DOHH2 (cell line): Measurements from ENCODE around the gene CAMTA1.

Experiments
- H3F3A ChIP-seq: fragments of 200-600 bp; sonication (generic), shearing (Covaris generic); 2 replicates; pipeline ENCODE4 v1.6.0; 2016; ENCODE audit warnings: antibody characterized with exemption, mild to moderate bottlenecking; ENCODE audit not compliant: control insufficient read depth, insufficient read depth
- H3K27ac ChIP-seq: fragments of 200-600 bp; sonication (generic); 2 replicates; pipeline ENCODE4 v1.5.1; 2014; ENCODE audit warnings: low read depth, mild to moderate bottlenecking, low read length, moderate library complexity
- H3K27me3 ChIP-seq: fragments of 200-600 bp; sonication (generic); 2 replicates; pipeline ENCODE4 v1.6.1; 2014; ENCODE audit warnings: mild to moderate bottlenecking, low read length, mixed read lengths; ENCODE audit not compliant: control insufficient read depth
- H3K36me3 ChIP-seq: fragments of 200-600 bp; sonication (generic); 2 replicates; pipeline ENCODE4 v1.6.1; 2014; ENCODE audit warnings: mild to moderate bottlenecking, low read length, moderate library complexity, mixed read lengths; ENCODE audit not compliant: control insufficient read depth
- H3K4me1 ChIP-seq: fragments of 200-600 bp; sonication (generic); 2 replicates; pipeline ENCODE4 v1.6.1; 2014; ENCODE audit warnings: mild to moderate bottlenecking, low read length, mixed read lengths; ENCODE audit not compliant: control insufficient read depth
- H3K4me2 ChIP-seq: fragments of 200-600 bp; sonication (generic); 2 replicates; pipeline ENCODE4 v1.6.0; 2014; ENCODE audit warnings: mild to moderate bottlenecking, low read length, moderate library complexity
- H3K4me3 ChIP-seq: fragments of 200-600 bp; sonication (generic); 2 replicates; pipeline ENCODE4 v1.5.1; 2014; ENCODE audit warnings: mild to moderate bottlenecking, low read length, mixed read lengths
- H3K79me2 ChIP-seq: fragments of 200-600 bp; sonication (generic); 2 replicates; pipeline ENCODE4 v1.6.1; 2014; ENCODE audit warnings: mild to moderate bottlenecking, low read length, mixed read lengths; ENCODE audit not compliant: control insufficient read depth
- H3K9me2 ChIP-seq: fragments of 200-600 bp; sonication (generic); replicated peaks from 2 replicates; pipeline ENCODE4 v1.6.1; 2014; ENCODE audit warnings: mild to moderate bottlenecking, low read length, mixed read lengths; ENCODE audit not compliant: control insufficient read depth
- H3K9me3 ChIP-seq: fragments of 200-600 bp; sonication (generic); 2 replicates; pipeline ENCODE4 v1.6.1; 2014; ENCODE audit warnings: antibody characterized with exemption, low read length, mixed read lengths; ENCODE audit not compliant: control insufficient read depth, insufficient read depth
- H4K20me1 ChIP-seq: fragments of 200-600 bp; sonication (generic); 2 replicates; pipeline ENCODE4 v1.6.0; 2014; ENCODE audit warnings: low read depth, mild to moderate bottlenecking, antibody characterized with exemption, low read length, moderate library complexity; ENCODE audit not compliant: control insufficient read depth, insufficient read depth
- CTCF ChIP-seq: fragments of 200-600 bp; sonication (generic); IDR thresholded peaks from one replicate; pipeline ENCODE4 v1.5.1; 2014; ENCODE audit warnings: antibody characterized with exemption, mild to moderate bottlenecking, low read depth, low read length; ENCODE audit not compliant: poor library complexity, severe bottlenecking
- EZH2phosphoT487 ChIP-seq: fragments of 200-600 bp; sonication (generic); IDR thresholded peaks from 2 replicates; pipeline ENCODE4 v1.6.1; 2017; ENCODE audit warnings: borderline replicate concordance, mild to moderate bottlenecking, antibody characterized with exemption, low read length, moderate library complexity, mixed read lengths

The CAMTA1 gene

GRCh38 chr1:7517611-7518330 lies 732.5 kb downstream of the CAMTA1 start:
- no peaks in the 10 kb centered on the region for H3K79me2 ChIP-seq
- H3K4me3 ChIP-seq = no peak overlapping the region
- H3K9me2 ChIP-seq = no peaks in the 10 kb centered on the region
- no peak overlapping the region for H3K27ac ChIP-seq
- no peak overlapping the region for H3K4me2 ChIP-seq
- no peaks in the 10 kb centered on the region for H3K4me1 ChIP-seq
- no peaks in the 10 kb centered on the region for H3F3A ChIP-seq
- no peaks in the 10 kb centered on the region for H3K27me3 ChIP-seq
- H3K36me3 ChIP-seq = no peaks in the 10 kb centered on the region
- H3K9me3 ChIP-seq = no peaks in the 10 kb centered on the region
- H4K20me1 ChIP-seq = no peaks in the 10 kb centered on the region
- TF ChIP-seq CTCF = no peak
- TF ChIP-seq EZH2phosphoT487 = no peak

GRCh38 chr1:7518411-7518810 lies 733.2 kb downstream of the CAMTA1 start:
- H3K27ac ChIP-seq = no peak overlapping the region
- H3K36me3 ChIP-seq = no peaks in the 10 kb centered on the region
- no peaks in the 10 kb centered on the region for H3K4me1 ChIP-seq
- no peaks in the 10 kb centered on the region for H3K9me2 ChIP-seq
- H4K20me1 ChIP-seq = no peaks in the 10 kb centered on the region
- no peak overlapping the region for H3K4me3 ChIP-seq
- no peak overlapping the region for H3K4me2 ChIP-seq
- H3F3A ChIP-seq = no peaks in the 10 kb centered on the region
- H3K9me3 ChIP-seq = no peaks in the 10 kb centered on the region
- H3K79me2 ChIP-seq = no peaks in the 10 kb centered on the region
- TF ChIP-seq EZH2phosphoT487 (no peak), CTCF (no peak)
- no peaks in the 10 kb centered on the region for H3K27me3 ChIP-seq

GRCh38 chr1:7519181-7519860 lies 734.1 kb downstream of the CAMTA1 start:
- Histone ChIP-seq H3K36me3 (no peaks in the 10 kb centered on the region), H3K79me2 (no peaks in the 10 kb centered on the region), H3K27ac (no peak overlapping the region), H3K4me2 (no peak overlapping the region), H3K27me3 (no peaks in the 10 kb centered on the region), H3K4me3 (no peak overlapping the region), H3K9me2 (no peaks in the 10 kb centered on the region), H3K9me3 (no peaks in the 10 kb centered on the region), H3F3A (no peaks in the 10 kb centered on the region), H3K4me1 (no peaks in the 10 kb centered on the region), H4K20me1 (no peaks in the 10 kb centered on the region)
- no peak for TF ChIP-seq EZH2phosphoT487
- TF ChIP-seq CTCF = no peak
